CD4-positive, alpha-beta T cell (primary cell): Measurements from ENCODE around the gene MNDA. TPM values are rescaled to one million over a fixed set of nuclear protein-coding genes. Genes with fewer than 3 reads are reported as not detected.

Experiments
- ATAC-seq: fragments of 200-7000 bp; cut with Tn5 transposase; one replicate; pipeline ENCODE4 v1.10.0; 2022; ENCODE audit warnings: mild to moderate bottlenecking; ENCODE audit not compliant: poor library complexity
- CTCF ChIA-PET: fragments of 350-600 bp; sonication (Branson Sonifier 250); formaldehyde crosslinking; loops from one replicate; lab custom pipeline; 2021; ENCODE audit warnings: antibody characterized with exemption, inconsistent platforms; lab: Charles Lee
- POLR2A ChIA-PET: fragments of 350-600 bp; sonication (Branson Sonifier 250); formaldehyde crosslinking; loops from one replicate; lab custom pipeline; 2021; ENCODE audit warnings: antibody characterized with exemption, inconsistent platforms; lab: Charles Lee
- DNase-seq, 14 experiments: peaks; one replicate each; pipeline ENCODE4 v3.0.0-alpha.2; 2013 to 2020; ENCODE audit warnings: mixed read lengths in 2 of 14
- H3K27ac ChIP-seq, 2 donors: one replicate each; pipeline versions ENCODE4 v1.5.1 to v1.7.0; 2013; ENCODE audit warnings: low read length in 2 of 2, low read depth in 1 of 2, mild to moderate bottlenecking in 1 of 2
- H3K27me3 ChIP-seq, 2 experiments: 1 replicate in 1 of 2; 2 replicates in 1 of 2; pipeline versions ENCODE4 v1.6.1 to v1.7.0; 2013; ENCODE audit warnings: low read length in 2 of 2, control low read depth in 1 of 2, mild to moderate bottlenecking in 1 of 2, moderate library complexity in 1 of 2; ENCODE audit not compliant: insufficient read depth in 2 of 2, control insufficient read depth in 1 of 2
- H3K36me3 ChIP-seq: one replicate; pipeline ENCODE4 v1.6.1; 2013; ENCODE audit warnings: low read length, control low read depth; ENCODE audit not compliant: insufficient read depth
- H3K4me1 ChIP-seq: one replicate; pipeline ENCODE4 v1.6.1; 2013; ENCODE audit warnings: low read length, control low read depth; ENCODE audit not compliant: insufficient read depth
- H3K4me3 ChIP-seq: one replicate; pipeline ENCODE4 v1.5.1; 2013; ENCODE audit warnings: mild to moderate bottlenecking, low read length, moderate library complexity
- H3K9me3 ChIP-seq, 2 experiments: 1 replicate in 1 of 2; 2 replicates in 1 of 2; pipeline versions ENCODE4 v1.6.1 to v1.7.0; 2013; ENCODE audit warnings: low read length in 2 of 2, mild to moderate bottlenecking in 2 of 2, control low read depth in 1 of 2, moderate library complexity in 1 of 2; ENCODE audit not compliant: control insufficient read depth in 1 of 2, insufficient read depth in 1 of 2
- H3K27ac Mint-ChIP-seq: one replicate; pipeline ENCODE4 v1.8.0; 2020; ENCODE audit warnings: mixed read lengths
- H3K27me3 Mint-ChIP-seq: one replicate; pipeline ENCODE4 v1.8.0; 2021; ENCODE audit warnings: mixed read lengths
- H3K36me3 Mint-ChIP-seq: one replicate; pipeline ENCODE4 v1.8.0; 2021; ENCODE audit warnings: low read depth, mixed read lengths
- H3K4me1 Mint-ChIP-seq: one replicate; pipeline ENCODE4 v1.8.0; 2021; ENCODE audit warnings: low read depth, mixed read lengths
- H3K4me3 Mint-ChIP-seq: one replicate; pipeline ENCODE4 v1.8.0; 2020; ENCODE audit warnings: mild to moderate bottlenecking, mixed read lengths
- H3K9me3 Mint-ChIP-seq: one replicate; pipeline ENCODE4 v1.8.0; 2020; ENCODE audit warnings: mixed read lengths
- intact Hi-C, 2 experiments: fragments of 100-400 bp; cut with DNase I in 1 of 2; cut with micrococcal nuclease in 1 of 2; formaldehyde crosslinking; loops; one replicate each; pipeline versions ENCODE4 v1.15.1 to v1.9.0; 2023 to 2025; cut with DNase I, micrococcal nuclease
- total RNA-seq, 174 experiments: library from RNA in 2 of 174; stranded (reverse) in 2 of 174; gene quantifications; one replicate each; pipeline ENCODE4 v1.2.3 and lab custom pipeline; 2021 to 2026
- TF ChIP-seq, protein P1 (sequence below): fragments of 200-600 bp; IDR thresholded peaks from one replicate; pipeline ENCODE4 v1.8.0; 2022; ENCODE audit warnings: antibody characterized with exemption, mild to moderate bottlenecking

Gene MNDA
- total RNA-seq, 2 experiments from 2014 or later, result 0.88 to 1.1 TPM

DNA sequence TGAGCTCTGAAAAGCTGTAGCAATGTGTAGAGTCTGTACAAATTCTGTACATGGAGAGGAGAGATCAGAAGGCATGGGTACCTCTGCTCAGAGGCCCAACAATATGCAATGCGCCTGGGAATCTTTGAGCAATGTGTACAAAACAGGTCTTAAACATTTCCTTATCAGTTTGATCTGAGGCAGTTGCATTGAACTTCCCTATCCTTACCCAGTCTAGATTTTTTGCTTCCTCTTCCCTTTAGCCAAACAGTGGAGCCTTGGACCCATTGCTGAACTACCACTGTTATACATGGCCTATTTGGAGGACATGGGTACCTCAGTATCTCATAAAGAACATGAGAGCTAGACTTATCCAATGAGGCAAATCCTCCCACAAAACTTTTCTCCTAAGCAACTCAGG lies 12.6 kb upstream of the MNDA start:
- Histone ChIP-seq H3K27ac (no peak overlapping the region), H3K27me3 (no peaks in the 10 kb centered on the region), H3K4me1 (peaks cover 7% of the 10 kb centered on the region), H3K4me3 (no peak overlapping the region), H3K9me3 (no peaks in the 10 kb centered on the region), H3K36me3 (no peaks in the 10 kb centered on the region)
- Mint-ChIP-seq H3K9me3 (no peaks in the 10 kb centered on the region), H3K4me3 (no peak overlapping the region), H3K36me3 (no peaks in the 10 kb centered on the region), H3K27me3 (no peaks in the 10 kb centered on the region), H3K4me1 (peaks cover 17% of the 10 kb centered on the region), H3K27ac (no peak overlapping the region)
- TF ChIP-seq, protein P1, sequence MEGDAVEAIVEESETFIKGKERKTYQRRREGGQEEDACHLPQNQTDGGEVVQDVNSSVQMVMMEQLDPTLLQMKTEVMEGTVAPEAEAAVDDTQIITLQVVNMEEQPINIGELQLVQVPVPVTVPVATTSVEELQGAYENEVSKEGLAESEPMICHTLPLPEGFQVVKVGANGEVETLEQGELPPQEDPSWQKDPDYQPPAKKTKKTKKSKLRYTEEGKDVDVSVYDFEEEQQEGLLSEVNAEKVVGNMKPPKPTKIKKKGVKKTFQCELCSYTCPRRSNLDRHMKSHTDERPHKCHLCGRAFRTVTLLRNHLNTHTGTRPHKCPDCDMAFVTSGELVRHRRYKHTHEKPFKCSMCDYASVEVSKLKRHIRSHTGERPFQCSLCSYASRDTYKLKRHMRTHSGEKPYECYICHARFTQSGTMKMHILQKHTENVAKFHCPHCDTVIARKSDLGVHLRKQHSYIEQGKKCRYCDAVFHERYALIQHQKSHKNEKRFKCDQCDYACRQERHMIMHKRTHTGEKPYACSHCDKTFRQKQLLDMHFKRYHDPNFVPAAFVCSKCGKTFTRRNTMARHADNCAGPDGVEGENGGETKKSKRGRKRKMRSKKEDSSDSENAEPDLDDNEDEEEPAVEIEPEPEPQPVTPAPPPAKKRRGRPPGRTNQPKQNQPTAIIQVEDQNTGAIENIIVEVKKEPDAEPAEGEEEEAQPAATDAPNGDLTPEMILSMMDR, result no peak
- DNase-seq (no peak), ATAC-seq (no peak)
- ChIA-PET CTCF (interaction anchor here (1.1 kb wide), 1 partner anchor 14 kb away, joined by 3 read pairs; no protein-coding TSS in a partner anchor), POLR2A (interaction anchor here (0.8 kb wide), 1 partner anchor 615 kb away, joined by 3 read pairs; no protein-coding TSS in a partner anchor)
- intact Hi-C loops, result no loop called here

GRCh38 chr1:158818975-158819431 lies 12.1 kb upstream of the MNDA start:
- Histone ChIP-seq H3K27ac (peak overlapping the region in 1 of 2 donors; percentile 37), H3K4me3 (no peak overlapping the region), H3K36me3 (no peaks in the 10 kb centered on the region), H3K27me3 (no peaks in the 10 kb centered on the region), H3K9me3 (no peaks in the 10 kb centered on the region), H3K4me1 (peaks cover 7% of the 10 kb centered on the region)
- TF ChIP-seq, protein P1, result no peak
- no peaks in the 10 kb centered on the region for H3K27me3 Mint-ChIP-seq
- H3K27ac Mint-ChIP-seq, result no peak overlapping the region
- intact Hi-C loops, result no loop called here
- CTCF ChIA-PET, result interaction anchor here (1.1 kb wide), 1 partner anchor 13 kb away, joined by 3 read pairs; no protein-coding TSS in a partner anchor
- no peaks in the 10 kb centered on the region for H3K9me3 Mint-ChIP-seq
- H3K4me3 Mint-ChIP-seq, result no peak overlapping the region
- POLR2A ChIA-PET, result interaction anchor here (0.7 to 0.8 kb wide), 2 partner anchors 12 to 615 kb away, joined by 3 read pairs; partner anchors contain the start of gene MNDA
- no peak for DNase-seq
- no peaks in the 10 kb centered on the region for H3K36me3 Mint-ChIP-seq
- peaks cover 17% of the 10 kb centered on the region for H3K4me1 Mint-ChIP-seq
- no peak for ATAC-seq

GRCh38 chr1:158819461-158820443 lies 11.4 kb upstream of the MNDA start:
- Histone ChIP-seq H3K4me3 (no peak overlapping the region), H3K9me3 (no peaks in the 10 kb centered on the region), H3K4me1 (peaks cover 7% of the 10 kb centered on the region), H3K36me3 (no peaks in the 10 kb centered on the region), H3K27ac (peak overlapping the region in 1 of 2 donors; percentile 37), H3K27me3 (no peaks in the 10 kb centered on the region)
- H3K9me3 Mint-ChIP-seq, result no peaks in the 10 kb centered on the region
- ChIA-PET POLR2A (interaction anchor here (0.7 to 0.8 kb wide), 2 partner anchors 11 to 616 kb away, joined by 3 read pairs; partner anchors contain the start of gene MNDA), CTCF (interaction anchor here (1.1 kb wide), 1 partner anchor 13 kb away, joined by 3 read pairs; no protein-coding TSS in a partner anchor)
- peak overlapping the region; percentile 48 for H3K27ac Mint-ChIP-seq
- no peaks in the 10 kb centered on the region for H3K27me3 Mint-ChIP-seq
- DNase-seq, result peak in 4 of 14 experiments; percentile 11 to 63 (median 28)
- peak; percentile 67 for ATAC-seq
- H3K4me3 Mint-ChIP-seq, result no peak overlapping the region
- peaks cover 17% of the 10 kb centered on the region for H3K4me1 Mint-ChIP-seq
- TF ChIP-seq, protein P1, result no peak
- intact Hi-C loops, result no loop called here
- no peaks in the 10 kb centered on the region for H3K36me3 Mint-ChIP-seq
